ENCODE data around the gene NSMCE1. TPM values are rescaled to one million over a fixed set of nuclear protein-coding genes. Genes with fewer than 3 reads are reported as not detected.

The NSMCE1 gene
- total RNA-seq, 3 donors from 2014 or later: 39.3 to 50.1 (median 48.9) TPM

DNA sequence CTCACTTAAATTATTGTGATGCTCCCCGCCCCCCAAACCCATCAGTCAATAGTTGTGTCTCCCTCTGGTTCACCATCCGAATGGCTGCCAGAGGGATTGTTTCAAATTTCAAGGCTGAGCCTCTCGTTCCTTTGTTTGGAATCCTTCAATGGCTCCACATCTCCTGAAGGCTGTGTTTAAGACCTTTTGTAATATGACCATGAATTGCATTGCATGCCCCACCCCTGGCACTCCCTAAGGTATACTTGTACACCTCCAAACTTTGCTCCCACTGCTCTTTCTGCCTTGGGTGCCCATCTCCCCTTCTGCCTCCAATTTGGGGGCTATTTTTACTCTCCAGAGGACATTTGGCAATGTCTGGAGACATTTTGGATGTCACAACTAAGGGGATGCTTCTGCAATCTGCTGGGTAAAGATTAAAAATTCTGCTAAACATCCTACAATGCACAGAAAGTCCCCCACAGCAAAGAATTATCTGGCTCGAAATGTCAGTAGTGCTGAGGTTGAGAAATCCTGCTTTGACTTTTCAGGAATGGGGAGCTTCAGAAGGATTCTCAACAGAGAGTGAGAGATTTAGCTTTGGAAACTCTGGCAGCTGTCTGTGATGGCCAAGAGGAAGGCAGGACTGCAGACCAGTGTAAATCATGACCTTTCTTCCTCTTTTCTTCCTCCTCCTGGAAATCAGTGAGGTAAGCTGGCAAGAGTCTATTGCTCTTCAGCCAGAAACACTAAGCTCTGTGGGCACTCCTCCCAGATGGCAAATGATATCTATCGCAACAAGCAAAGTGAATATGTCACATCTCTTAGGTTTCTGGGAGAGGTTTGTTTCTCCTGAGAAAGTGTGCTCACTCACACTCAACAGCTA is 36.5 kb upstream of the NSMCE1 start:
- intact Hi-C loops (cut with DNase I, micrococcal nuclease): no loop called here
- H3K4me3 ChIP-seq: no peak overlapping the region
- no peaks in the 10 kb centered on the region for H3K9me3 ChIP-seq
- peak; percentile 14 for ATAC-seq
- no peak for DNase-seq
- H3K36me3 ChIP-seq (ENCODE audit: low read depth): no peaks in the 10 kb centered on the region
- H3K4me1 ChIP-seq (ENCODE audit: low read depth): no peaks in the 10 kb centered on the region
- TF ChIP-seq, protein P1, sequence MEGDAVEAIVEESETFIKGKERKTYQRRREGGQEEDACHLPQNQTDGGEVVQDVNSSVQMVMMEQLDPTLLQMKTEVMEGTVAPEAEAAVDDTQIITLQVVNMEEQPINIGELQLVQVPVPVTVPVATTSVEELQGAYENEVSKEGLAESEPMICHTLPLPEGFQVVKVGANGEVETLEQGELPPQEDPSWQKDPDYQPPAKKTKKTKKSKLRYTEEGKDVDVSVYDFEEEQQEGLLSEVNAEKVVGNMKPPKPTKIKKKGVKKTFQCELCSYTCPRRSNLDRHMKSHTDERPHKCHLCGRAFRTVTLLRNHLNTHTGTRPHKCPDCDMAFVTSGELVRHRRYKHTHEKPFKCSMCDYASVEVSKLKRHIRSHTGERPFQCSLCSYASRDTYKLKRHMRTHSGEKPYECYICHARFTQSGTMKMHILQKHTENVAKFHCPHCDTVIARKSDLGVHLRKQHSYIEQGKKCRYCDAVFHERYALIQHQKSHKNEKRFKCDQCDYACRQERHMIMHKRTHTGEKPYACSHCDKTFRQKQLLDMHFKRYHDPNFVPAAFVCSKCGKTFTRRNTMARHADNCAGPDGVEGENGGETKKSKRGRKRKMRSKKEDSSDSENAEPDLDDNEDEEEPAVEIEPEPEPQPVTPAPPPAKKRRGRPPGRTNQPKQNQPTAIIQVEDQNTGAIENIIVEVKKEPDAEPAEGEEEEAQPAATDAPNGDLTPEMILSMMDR (IDR thresholded peaks at IDR 0.05): no peak

DNA sequence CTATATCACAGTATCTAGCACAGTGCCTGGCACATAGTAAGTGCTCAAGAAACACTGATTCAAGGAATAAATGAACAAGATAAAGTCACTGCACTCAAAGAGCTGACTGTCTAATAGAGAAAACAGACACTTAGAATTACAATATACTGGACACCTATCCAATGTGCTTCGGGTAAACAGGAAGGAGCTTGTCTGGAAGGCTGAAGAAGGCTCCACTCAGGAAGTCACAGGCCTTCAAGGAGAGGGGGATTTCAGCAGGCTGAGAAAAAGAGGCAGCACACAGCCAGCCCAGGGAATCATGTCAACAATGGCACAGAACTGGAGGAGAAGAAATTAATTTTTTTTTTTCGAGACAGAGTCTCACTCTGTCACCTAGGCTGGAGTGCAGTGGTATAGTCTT is 35.5 kb upstream of the NSMCE1 start:
- H3K4me1 ChIP-seq (ENCODE audit: low read depth): no peaks in the 10 kb centered on the region
- no peaks in the 10 kb centered on the region for H3K9me3 ChIP-seq
- intact Hi-C loops (cut with DNase I, micrococcal nuclease): no loop called here
- DNase-seq: no peak
- no peak for ATAC-seq
- no peaks in the 10 kb centered on the region for H3K36me3 ChIP-seq (ENCODE audit: low read depth)
- TF ChIP-seq, protein P1 (IDR thresholded peaks at IDR 0.05): no peak
- no peak overlapping the region for H3K4me3 ChIP-seq

DNA sequence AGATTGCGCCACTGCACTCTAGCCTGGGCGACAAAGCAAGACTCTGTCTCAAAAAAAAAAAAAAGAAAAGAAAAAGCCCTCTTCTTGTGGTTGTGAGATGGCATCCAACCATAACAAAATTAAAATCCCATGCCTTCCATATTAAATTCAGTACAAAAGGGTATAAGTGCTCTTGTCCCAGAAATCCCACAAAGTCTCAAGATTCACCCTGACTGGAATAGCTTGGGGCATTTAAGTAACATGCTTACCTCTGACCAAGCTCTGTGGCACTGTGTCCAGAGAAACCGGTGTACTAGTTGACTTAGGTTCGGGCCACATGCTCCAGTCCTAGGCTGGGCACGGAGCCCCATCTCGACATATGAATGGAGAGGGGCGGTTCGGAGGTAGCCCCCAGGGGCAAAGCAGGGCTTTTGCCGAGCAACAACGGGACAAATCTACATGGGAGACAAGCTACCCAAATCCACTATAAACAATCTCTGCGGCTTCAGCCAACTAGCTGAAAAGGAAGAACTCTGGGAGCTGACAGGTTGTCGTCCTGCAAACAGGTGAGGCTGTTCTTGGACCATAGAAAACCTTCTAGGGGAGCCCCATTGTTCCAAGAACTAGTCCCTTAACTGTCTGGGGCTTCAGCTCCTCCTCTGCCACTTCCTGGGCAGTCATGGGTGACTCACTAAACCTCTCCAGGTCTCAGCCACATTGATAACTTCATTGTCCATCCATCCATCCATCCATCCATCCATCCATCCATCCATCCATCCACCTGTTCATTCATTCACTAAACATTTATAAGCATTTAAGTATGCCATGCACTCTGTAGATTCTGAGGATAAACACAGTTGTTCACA is 34.9 kb upstream of the NSMCE1 start:
- ATAC-seq (no peak), DNase-seq (no peak)
- TF ChIP-seq, protein P1 (IDR thresholded peaks at IDR 0.05): no peak
- Histone ChIP-seq H3K4me1 (ENCODE audit: low read depth) (no peaks in the 10 kb centered on the region), H3K9me3 (no peaks in the 10 kb centered on the region), H3K36me3 (ENCODE audit: low read depth) (no peaks in the 10 kb centered on the region), H3K4me3 (no peak overlapping the region)
- intact Hi-C loops (cut with DNase I, micrococcal nuclease): no loop called here

DNA sequence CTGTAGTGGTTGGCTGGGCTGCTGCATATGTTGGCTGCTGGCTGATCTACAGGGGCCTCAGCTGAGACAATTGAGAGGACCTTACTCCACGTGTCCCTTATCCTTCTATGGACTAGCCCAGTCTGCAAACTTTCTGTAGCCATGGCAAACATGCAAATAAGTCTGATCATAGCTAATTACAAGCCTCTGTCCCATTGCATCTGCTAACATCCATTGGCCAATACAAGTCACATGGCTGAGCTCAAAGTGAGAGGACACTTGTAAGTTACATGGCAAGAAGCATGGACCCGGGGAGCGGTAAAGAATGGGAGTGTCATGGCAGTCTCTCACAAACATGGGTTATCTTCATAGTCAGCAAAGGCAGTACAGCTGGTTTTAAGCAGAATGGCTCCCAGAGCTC is 33.6 kb upstream of the NSMCE1 start:
- no peaks in the 10 kb centered on the region for H3K9me3 ChIP-seq
- intact Hi-C loops (cut with DNase I, micrococcal nuclease): no loop called here
- no peak overlapping the region for H3K4me3 ChIP-seq
- H3K4me1 ChIP-seq (ENCODE audit: low read depth): no peaks in the 10 kb centered on the region
- DNase-seq: no peak
- ATAC-seq: no peak
- no peaks in the 10 kb centered on the region for H3K36me3 ChIP-seq (ENCODE audit: low read depth)
- TF ChIP-seq, protein P1 (IDR thresholded peaks at IDR 0.05): no peak

DNA sequence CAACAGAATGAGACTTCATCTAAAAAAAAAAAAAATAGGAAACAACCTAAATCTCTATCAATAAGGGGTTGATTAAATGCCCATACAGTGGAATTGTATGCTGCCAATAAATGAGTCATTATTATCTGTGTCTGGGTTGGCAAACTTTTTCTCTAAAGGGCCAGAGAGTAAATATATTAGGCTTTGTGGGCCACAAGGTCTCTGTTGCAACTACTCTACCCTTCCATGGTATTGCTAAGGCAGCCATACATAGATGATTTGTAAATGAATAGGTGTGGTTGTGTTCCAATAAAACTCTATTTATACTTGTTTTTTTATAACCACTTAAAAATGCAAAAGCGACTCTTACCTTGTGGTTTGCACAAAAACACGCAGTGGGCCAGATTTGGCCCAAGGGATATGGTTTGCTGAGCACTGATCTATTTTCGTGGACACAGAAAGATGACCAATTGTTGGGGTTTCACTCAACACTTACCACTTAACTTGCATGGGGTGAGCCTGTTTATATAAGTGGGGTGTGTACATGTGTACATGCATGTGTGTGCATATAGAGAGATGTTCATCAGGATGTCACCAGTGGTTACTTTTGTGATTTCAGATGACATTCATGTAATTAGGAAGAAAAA is 32.8 kb upstream of the NSMCE1 start:
- no peaks in the 10 kb centered on the region for H3K4me1 ChIP-seq (ENCODE audit: low read depth)
- no peaks in the 10 kb centered on the region for H3K36me3 ChIP-seq (ENCODE audit: low read depth)
- no peak overlapping the region for H3K4me3 ChIP-seq
- intact Hi-C loops (cut with DNase I, micrococcal nuclease): no loop called here
- no peak for ATAC-seq
- no peaks in the 10 kb centered on the region for H3K9me3 ChIP-seq
- no peak for DNase-seq
- TF ChIP-seq, protein P1 (IDR thresholded peaks at IDR 0.05): no peak
